ENCODE data around the gene GTF2H4.
"Not testable (repeated sequence)": the region's sequence is repeated elsewhere in the genome, so short reads cannot be mapped to it uniquely, and the experiment has no call there.

GTF2H4 gene

GRCh38 chr6:30907758-30908591 lies at the start of gene GTF2H4:
Gene GTF2H4, plus strand, starts transcription at chr6:30908207.
- in situ Hi-C loops (cut with HindIII; ENCODE audit: low sequenced_read_pairs) = no loop called here

DNA sequence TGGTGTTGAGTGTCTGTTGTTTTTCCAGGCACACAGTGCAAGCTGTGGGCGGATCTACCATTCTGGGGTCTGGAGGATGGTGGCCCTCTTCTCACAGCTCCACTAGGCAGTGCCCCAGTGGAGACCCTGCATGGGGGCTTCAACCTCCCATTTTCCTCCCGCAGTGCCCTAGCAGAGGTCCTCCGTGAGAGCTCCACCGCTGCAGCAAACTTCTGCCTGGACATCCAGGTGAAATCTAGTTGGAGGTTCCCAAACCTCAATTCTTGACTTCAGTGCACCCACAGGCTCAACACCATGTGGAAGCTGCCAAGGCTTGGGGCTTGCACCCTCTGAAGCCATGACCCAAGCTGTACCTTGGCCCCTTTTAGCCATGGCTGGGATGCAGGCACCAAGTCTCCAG lies 48.3 kb upstream of the GTF2H4 start:
- in situ Hi-C loops (cut with HindIII; ENCODE audit: low sequenced_read_pairs) = not testable (repeated sequence)

DNA sequence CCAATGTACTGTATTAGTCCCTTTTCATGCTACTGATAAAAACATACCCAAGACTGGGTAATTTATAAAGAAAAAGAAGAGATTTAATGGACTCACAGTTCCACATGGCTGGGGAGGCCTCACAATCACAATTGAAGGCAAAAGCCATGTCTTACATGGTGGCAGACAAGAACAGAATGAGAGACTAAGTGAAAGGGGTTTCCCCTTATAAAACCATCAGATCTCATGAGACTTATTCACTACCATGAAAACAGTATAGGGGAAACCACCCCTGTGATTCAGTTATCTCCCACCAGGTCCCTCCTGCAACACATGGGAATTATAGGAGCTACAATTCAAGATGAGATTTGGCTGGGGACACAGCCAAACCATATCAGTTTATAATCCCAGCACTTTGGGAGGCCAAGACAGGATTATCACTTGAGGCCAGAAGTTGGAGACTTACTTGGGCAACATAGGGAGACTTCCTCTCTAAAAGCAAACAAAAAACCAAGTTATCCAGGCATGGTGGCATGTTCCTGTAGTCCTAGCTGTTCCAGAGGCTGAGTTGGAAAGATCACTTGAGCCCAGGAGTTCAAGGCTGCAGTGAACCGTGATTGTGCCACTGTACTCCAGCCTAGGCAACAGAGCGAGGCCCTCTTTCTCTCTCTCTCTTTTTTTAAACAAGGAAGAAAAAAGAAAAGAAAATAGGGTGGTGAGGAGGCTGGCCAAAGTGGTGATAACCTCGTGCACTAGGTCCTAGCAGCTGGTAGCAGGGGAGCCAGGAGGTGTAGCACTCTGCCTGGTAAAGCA lies 46.6 kb upstream of the GTF2H4 start:
- in situ Hi-C loops (cut with HindIII; ENCODE audit: low sequenced_read_pairs) = no loop called here

GRCh38 chr6:30862156-30862875 lies 45.7 kb upstream of the GTF2H4 start:
- in situ Hi-C loops (cut with HindIII; ENCODE audit: low sequenced_read_pairs) = no loop called here

GRCh38 chr6:30864325-30864724 lies 43.7 kb upstream of the GTF2H4 start:
- in situ Hi-C loops (cut with HindIII; ENCODE audit: low sequenced_read_pairs) = no loop called here

DNA sequence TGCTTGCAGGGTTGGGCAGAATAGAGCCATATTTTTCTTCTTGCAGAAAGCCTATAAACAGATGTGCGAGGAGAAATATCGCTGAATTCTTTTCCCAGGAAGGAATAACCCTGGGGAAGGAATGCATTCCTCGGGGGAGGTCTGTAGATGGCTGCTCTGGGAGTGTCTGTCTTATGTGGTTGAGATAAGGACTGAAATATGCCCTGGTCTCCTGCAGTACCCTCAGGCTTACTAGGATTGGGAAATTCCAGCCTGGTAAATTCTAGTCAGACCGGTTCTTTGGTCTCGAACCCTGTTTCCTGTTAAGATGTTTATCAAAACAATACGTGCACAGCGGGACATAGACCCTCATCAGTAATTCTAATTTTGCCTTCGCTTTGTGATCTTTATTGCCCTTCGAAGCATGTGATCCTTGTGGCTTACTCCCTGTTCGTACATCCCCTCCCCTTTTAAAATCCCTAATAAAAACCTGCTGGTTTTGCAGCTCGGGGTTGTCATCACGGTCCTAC lies 38.7 kb upstream of the GTF2H4 start:
- in situ Hi-C loops (cut with HindIII; ENCODE audit: low sequenced_read_pairs) = loop anchor here (5.0 kb wide), 3 partner anchors 42 to 72 kb away; no protein-coding TSS in a partner anchor

DNA sequence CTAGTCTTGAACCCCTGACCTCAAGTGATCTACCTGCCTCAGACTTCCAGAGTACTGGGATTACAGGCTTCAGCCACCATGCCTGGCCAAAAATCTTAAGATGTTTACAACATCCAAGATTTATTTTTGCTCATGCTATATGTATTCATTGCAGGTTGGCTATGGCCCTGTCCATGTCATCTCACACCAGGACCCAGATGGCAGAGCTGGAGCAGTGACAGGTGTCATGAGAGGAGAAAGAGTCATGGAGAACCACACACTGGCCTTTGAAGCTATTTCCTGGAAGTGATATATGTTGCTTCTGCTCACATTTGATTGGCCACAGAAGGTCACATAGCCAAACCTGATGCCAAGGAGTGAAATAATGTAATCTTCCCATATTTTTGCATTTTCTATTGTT lies 37.5 kb upstream of the GTF2H4 start:
- in situ Hi-C loops (cut with HindIII; ENCODE audit: low sequenced_read_pairs) = no loop called here

DNA sequence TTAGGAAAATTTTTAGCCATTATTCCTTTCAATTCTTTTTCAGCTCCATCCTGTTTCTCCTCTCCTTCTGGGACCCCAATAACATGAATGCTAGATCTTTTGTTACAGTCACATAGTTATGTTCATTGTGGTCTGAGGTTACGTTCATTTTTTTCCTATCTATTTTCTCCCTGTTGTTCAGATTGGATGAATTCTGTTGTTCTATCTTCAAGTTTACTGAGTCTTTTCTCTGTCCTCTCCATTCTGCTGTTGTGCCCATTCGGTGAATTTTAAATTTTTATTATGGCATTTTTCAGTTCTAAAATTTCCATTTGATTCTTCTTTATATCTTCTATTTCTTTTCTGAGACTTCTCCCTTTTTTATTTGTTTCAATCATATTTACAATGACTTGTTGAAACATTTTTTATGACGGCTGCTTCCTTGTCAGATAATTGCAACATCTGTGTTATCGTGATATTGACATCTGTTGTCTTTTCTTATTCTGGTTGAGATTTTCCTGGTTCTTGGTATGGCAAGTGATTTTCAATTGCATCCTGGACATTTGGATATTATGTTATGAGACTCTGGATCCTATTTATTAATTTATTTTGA lies 36.3 kb upstream of the GTF2H4 start:
- in situ Hi-C loops (cut with HindIII; ENCODE audit: low sequenced_read_pairs) = no loop called here

- in situ Hi-C loops (cut with HindIII; ENCODE audit: low sequenced_read_pairs) = no loop called here
Observed at GRCh38 chr6:30873137-30873640, 34.8 kb upstream of the GTF2H4 start.

DNA sequence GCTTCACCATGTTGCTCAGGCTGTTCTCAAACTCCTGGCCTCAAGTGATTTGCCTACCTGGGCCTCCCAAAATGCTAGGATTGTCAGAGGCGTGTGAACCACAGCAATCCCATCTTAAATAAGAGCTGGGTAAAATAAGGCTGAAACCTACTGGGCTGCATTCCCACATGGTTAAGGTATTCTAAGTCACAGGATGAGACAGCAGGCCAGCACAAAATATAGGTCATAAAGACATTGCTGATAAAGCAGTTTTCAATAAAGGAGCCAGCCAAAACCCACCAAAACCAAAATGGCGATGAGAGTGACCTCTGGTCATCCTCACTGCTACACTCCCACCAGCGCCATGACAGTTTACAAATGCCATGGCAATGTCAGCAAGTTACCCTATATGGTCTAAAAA lies 34.2 kb upstream of the GTF2H4 start:
- in situ Hi-C loops (cut with HindIII; ENCODE audit: low sequenced_read_pairs) = not testable (repeated sequence)

DNA sequence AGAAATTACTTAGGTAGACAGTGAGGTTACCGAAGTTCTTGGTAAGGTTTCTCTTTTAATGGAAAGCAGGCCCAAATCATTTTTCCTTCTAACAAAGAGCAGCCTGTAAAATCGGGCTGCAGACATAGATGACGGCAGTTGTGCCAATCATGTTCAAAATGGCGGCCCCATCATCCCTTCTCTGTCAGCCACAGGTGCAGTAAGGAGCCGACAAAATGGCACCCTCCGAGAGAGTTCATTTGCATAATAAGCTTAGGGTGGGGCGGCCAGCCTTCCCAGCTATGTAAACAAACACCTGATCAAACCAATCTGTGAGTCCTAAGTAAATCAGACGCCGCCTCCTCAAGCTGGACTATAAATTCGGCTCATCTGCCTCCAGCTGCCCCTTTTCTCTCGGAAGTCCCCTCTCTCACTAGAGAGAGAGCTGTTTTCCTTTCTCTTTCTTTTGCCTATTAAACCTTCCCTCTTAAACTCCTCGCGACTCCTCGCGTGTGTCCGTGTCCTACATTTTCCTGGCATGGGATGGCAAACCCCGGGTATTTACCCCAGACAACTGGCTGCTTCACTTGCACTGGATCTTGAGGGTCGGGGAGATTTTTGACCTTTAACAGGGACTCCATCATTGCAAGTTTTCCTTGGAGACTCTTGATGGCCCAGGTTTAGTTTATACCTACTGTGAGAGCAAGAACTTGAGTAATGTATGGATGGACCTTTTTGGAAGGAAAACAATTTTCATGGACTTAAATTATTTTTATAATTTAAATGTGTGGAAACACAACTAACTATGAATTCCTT lies 32.6 kb upstream of the GTF2H4 start:
- in situ Hi-C loops (cut with HindIII; ENCODE audit: low sequenced_read_pairs) = loop anchor here (25.0 kb wide), 1 partner anchor 138 kb away; the partner anchor contains the start of genes FLOT1 and IER3

DNA sequence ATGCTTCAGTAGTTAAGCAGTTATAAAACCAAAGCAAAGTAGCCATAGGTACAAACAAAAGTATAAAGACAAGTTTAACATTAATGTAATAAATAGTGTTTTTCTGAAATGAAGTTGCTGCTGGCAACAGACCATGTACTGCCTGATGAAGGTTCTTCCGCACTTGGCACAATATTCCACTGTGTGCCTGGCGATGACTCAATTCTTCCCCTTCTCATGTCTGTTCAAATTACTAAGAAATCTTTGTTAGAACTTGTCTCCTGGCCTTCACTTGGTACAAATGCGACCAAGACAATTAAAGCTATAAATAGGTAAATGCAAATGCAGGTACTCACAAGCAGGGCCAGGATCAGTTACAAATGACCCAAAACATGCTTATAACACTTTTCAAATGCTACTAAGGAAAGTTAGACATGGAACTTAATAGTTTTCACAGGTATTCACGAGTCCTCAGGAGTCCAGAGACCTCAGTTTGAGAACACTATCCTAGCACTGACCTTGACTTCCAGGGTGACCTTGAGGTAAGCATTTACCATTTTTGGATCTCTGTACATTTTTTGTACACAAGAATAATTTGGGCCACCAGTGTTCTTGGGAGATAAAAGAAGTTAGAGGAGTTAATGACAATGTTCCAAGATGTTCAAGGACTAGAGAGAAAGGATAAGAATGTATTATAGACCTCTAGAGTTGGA lies 31.8 kb upstream of the GTF2H4 start:
- in situ Hi-C loops (cut with HindIII; ENCODE audit: low sequenced_read_pairs) = loop anchor here (25.0 kb wide), 1 partner anchor 139 kb away; the partner anchor contains the start of genes FLOT1 and IER3

- in situ Hi-C loops (cut with HindIII; ENCODE audit: low sequenced_read_pairs) = loop anchor here (25.0 kb wide), 1 partner anchor 140 kb away; the partner anchor contains the start of genes FLOT1 and IER3
Observed at GRCh38 chr6:30877419-30878262, 30.4 kb upstream of the GTF2H4 start.

DNA sequence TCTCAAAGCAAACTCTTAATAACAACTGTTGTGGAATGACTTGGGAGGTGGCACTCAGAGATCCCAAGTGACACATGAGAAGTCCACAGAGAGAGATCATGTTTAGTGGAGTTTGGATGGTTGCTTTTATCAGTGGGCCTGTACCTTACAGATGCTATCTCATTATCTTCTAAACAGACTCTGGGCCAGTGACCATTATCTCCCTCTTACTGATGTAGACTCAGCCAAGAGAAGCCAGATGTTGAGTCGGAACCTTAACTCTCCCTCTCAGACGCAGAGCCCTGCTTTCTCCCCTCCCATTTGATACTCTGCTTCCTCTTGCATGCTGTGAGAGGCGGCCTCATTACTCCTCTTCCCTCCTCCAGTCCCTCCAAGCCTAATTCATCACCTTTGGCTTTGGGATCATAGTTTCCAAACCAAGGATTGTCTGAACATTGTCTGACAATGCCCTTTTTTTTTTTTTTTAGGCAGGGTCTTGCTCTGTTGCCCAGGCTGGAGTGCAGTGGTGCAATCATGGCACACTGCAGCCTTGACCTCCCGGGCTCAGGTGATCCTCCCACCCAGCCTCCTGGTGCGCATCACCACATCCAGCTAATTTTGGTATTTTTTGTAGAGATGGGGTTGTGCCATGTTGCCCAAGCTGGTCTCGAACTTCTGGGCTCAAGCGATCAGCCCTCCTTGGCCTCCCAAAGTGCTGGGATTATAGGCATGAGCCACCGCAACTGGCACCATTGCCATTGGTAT lies 28.2 kb upstream of the GTF2H4 start:
- in situ Hi-C loops (cut with HindIII; ENCODE audit: low sequenced_read_pairs) = loop anchor here (25.0 kb wide), 1 partner anchor 143 kb away; the partner anchor contains the start of genes FLOT1 and IER3

DNA sequence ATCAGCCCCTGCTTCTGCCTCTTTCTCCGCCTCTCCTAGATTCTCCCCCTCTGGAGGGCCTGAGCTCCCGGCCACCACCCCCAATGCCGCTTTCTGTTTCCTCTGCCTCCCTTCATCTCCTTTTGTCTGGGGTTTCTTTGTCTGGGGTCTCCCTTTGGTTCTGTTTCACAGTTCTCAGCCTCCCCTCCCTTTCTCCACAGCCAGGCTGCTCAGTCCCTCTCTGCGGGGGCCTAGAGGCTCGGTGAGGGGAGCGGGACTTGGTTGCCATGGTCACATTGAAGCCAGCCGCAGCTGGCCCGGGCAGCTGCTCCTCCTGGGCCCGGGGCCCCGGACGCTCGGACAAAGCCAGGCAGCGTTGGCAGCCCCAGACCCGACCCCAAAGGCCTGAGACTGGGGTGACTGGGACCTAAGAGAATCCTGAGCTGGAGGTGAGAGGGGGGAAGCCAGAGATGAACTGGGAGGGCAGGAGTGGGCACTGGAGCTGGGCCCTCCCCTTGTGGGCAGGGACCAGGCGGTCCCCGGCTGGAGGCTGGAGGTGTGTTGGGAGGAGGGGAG lies 27.2 kb upstream of the GTF2H4 start:
- in situ Hi-C loops (cut with HindIII; ENCODE audit: low sequenced_read_pairs) = loop anchor here (25.0 kb wide), 1 partner anchor 143 kb away; the partner anchor contains the start of genes FLOT1 and IER3

DNA sequence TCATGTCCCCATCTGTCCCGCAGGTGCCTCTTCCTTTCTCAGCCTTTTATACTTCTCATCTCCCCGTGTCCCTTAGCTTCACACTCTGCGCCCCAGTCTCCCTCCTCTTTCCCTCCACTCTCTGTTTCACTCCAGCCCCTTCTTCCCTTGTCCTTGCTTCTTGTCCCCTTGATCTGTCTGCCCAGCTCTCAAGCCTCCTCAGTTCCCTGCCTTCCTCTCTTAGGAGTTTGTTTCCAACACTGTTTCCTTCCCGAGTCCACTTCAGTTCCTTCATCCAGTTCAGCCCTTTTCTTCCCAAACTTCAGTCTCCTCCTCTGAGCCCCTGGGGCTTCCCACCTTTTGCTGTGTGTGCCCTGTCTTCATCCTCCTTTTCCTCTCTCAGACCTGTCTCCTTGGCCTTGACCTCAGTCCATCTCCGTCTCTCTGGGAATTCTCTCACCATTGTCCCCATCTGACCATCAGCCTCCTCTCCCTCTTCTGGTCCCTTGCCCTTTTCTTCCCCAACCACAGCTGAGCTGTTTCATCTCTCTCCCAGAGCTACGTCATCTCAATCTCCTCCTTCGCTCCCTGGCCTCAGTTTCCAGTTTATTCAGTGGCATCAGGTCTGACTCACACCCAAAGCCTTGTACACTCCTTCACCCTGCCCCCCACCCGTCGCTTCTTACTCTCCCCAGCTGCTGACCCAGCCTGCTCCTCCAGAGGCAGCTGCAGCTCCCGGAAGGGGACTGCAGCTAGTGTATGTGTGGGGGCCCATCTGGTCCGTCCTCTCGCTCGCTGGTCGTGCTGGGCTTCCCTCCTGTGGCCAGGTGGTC lies 26.4 kb upstream of the GTF2H4 start:
- in situ Hi-C loops (cut with HindIII; ENCODE audit: low sequenced_read_pairs) = loop anchor here (25.0 kb wide), 1 partner anchor 144 kb away; the partner anchor contains the start of genes FLOT1 and IER3
